ENCODE measurements around the gene CCDC149. TPM values are rescaled to one million over a fixed set of nuclear protein-coding genes. Genes with fewer than 3 reads are reported as not detected.

Gene CCDC149
- total and polyA plus RNA-seq, 2 of the 8 experiments (the other 6 are each of a cell fraction or from before 2014, with no cell fraction given): 2.2 to 5.6 TPM

DNA sequence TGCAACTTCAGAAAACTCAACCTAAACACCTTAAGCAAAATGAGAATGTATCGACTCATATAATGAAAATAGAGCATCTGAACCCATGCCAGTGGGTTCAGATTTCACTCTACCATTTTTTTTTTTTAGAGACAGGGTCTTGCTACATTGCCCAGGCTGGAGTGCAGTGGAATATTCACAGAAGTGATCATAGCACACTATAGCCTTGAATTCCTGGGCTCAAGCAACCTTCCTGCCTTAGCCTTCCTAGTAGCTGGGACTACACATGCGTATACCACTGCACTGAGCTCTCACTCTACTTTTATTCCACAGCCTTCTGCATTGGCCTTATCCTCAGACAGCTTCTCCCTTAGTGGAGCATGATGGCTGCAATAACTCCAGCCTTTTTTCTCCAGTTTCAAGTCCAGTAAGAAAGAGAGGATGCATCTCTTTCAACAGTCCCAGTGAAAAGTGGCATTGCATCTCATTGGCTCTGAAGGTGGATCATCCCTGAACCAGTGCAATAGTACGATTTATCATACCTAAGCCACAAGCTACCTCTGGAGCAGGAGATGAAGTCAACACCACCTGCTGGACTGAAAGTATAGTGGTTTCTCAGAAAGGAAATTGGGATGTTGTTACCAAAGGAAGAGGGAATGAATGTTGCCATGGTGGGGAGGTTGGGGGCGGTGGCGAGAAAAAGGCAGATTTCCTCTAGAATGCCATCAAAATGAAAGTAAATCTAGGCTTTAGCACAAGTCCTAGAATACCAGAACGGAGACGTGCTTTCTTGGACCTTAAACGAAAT, 119.4 kb downstream of the CCDC149 start:
- no peak overlapping the region for H3K4ac ChIP-seq (replicated peaks; ENCODE audit: insufficient read length, low read depth, low read length)
- no peak overlapping the region for H3K9ac ChIP-seq (replicated peaks in 1 of 4; ENCODE audit: extremely low read depth in 1 of 4, low read depth in 3 of 4, low read length in 3 of 4)
- no peak overlapping the region for H4K5ac ChIP-seq (ENCODE audit: insufficient read length, low read depth, low read length)
- H3K18ac ChIP-seq (ENCODE audit: extremely low read depth, low read length): no peak overlapping the region
- no peak overlapping the region for H2AK5ac ChIP-seq (ENCODE audit: low read depth, low read length)
- no peak overlapping the region for H3K27ac ChIP-seq (ENCODE audit: low read depth, low read length)
- H4K91ac ChIP-seq (replicated peaks; ENCODE audit: insufficient read length, low read length): no peak overlapping the region
- no peak overlapping the region for H4K8ac ChIP-seq (ENCODE audit: extremely low read depth, insufficient read depth, low read length)
- H3K36me3 ChIP-seq (ENCODE audit: control insufficient read depth in 2 of 4, insufficient read depth in 4 of 4, low read length in 3 of 4): no peaks in the 10 kb centered on the region
- H2BK20ac ChIP-seq (ENCODE audit: low read length): no peak overlapping the region
- H3K79me1 ChIP-seq (ENCODE audit: low read depth, low read length): no peaks in the 10 kb centered on the region
- H3K4me1 ChIP-seq (replicated peaks in 1 of 4; ENCODE audit: control insufficient read depth in 3 of 4, insufficient read depth in 4 of 4, low read length in 3 of 4): peaks cover 1 to 18% (median 7%) of the 10 kb centered on the region in 4 experiments; a peak in 5 of 7 replicates
- POLR2A ChIA-PET (ENCODE audit: partially characterized antibody): interaction anchor here (1.0 to 1.9 kb wide), 4 partner anchors 12 to 280 kb away, joined by 3 to 5 read pairs (median 4); partner anchors contain the start of gene DHX15
- CTCF ChIA-PET (ENCODE audit: partially characterized antibody): interaction anchor here (0.8 to 4.5 kb wide), 45 partner anchors 10 to 444 kb away, joined by 3 to 25 read pairs (median 4); no protein-coding TSS in a partner anchor
- no peaks in the 10 kb centered on the region for H4K20me1 ChIP-seq (replicated peaks in 1 of 2; ENCODE audit: control insufficient read depth in 1 of 2, insufficient read depth in 2 of 2, low read length in 2 of 2)
- no peak overlapping the region for H3K56ac ChIP-seq (replicated peaks; ENCODE audit: insufficient read length, low read depth, low read length)
- H3K23ac ChIP-seq (ENCODE audit: insufficient read length): no peak overlapping the region
- no peaks in the 10 kb centered on the region for H3K9me3 ChIP-seq (ENCODE audit: insufficient read depth in 2 of 2, low read depth in 1 of 2, low read length in 1 of 2)
- no peak overlapping the region for H3K4me3 ChIP-seq (ENCODE audit: extremely low read depth in 1 of 4, insufficient read depth in 2 of 4, low read depth in 3 of 4, low read length in 4 of 4)
- H3K4me2 ChIP-seq (ENCODE audit: insufficient read depth in 1 of 2, low read depth in 2 of 2, low read length in 2 of 2): no peak overlapping the region
- H2AFZ ChIP-seq (ENCODE audit: low read length): no peak overlapping the region
- no peak overlapping the region for H2BK5ac ChIP-seq (ENCODE audit: low read depth, low read length)
- H3K79me2 ChIP-seq (ENCODE audit: control insufficient read depth in 1 of 2, insufficient read depth in 2 of 2, low read length in 2 of 2): no peaks in the 10 kb centered on the region
- TF ChIP-seq PHF8 (conservative IDR thresholded peaks at IDR 0.05; ENCODE audit: low read depth, low read length): no peak
- TF ChIP-seq, protein P1, sequence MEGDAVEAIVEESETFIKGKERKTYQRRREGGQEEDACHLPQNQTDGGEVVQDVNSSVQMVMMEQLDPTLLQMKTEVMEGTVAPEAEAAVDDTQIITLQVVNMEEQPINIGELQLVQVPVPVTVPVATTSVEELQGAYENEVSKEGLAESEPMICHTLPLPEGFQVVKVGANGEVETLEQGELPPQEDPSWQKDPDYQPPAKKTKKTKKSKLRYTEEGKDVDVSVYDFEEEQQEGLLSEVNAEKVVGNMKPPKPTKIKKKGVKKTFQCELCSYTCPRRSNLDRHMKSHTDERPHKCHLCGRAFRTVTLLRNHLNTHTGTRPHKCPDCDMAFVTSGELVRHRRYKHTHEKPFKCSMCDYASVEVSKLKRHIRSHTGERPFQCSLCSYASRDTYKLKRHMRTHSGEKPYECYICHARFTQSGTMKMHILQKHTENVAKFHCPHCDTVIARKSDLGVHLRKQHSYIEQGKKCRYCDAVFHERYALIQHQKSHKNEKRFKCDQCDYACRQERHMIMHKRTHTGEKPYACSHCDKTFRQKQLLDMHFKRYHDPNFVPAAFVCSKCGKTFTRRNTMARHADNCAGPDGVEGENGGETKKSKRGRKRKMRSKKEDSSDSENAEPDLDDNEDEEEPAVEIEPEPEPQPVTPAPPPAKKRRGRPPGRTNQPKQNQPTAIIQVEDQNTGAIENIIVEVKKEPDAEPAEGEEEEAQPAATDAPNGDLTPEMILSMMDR (IDR thresholded peaks at IDR 0.05; ENCODE audit: control extremely low read depth in 1 of 3, insufficient read depth in 1 of 3, low read depth in 1 of 3, low read length in 3 of 3): peak in 2 of 3 experiments; percentile 48 to 66; a peak in 2 of 4 replicates
- peak; percentile 59 to 71 for TF ChIP-seq RAD21 (IDR thresholded peaks at IDR 0.05 in 1 of 2, conservative IDR thresholded peaks at IDR 0.05 in 1 of 2; ENCODE audit: low read depth in 2 of 2, low read length in 2 of 2)
- TF ChIP-seq TBP (IDR thresholded peaks at IDR 0.05; ENCODE audit: low read depth, low read length): no peak
- no peak overlapping the region for H2BK12ac ChIP-seq (ENCODE audit: low read depth, low read length)
- FAIRE-seq (peak; percentile 83), DNase-seq (ENCODE audit: low read depth in 1 of 2, low spot score in 2 of 2) (peak in 1 of 2 experiments; percentile 39)
- peaks cover 0 to 13% (median 9%) of the 10 kb centered on the region in 4 experiments; a peak in 5 of 7 replicates for H3K27me3 ChIP-seq (replicated peaks in 1 of 4; ENCODE audit: control insufficient read depth in 3 of 4, extremely low read depth in 1 of 4, insufficient read depth in 3 of 4, low read length in 3 of 4)
- peaks cover 5% of the 10 kb centered on the region; the same call in 1 of the 2 replicates for H3K23me2 ChIP-seq (ENCODE audit: low read depth, low read length)
- no peak overlapping the region for H3K14ac ChIP-seq (ENCODE audit: insufficient read length)
- WGBS, 2 experiments (ENCODE audit: extremely low coverage in 1 of 2, insufficient coverage in 1 of 2, insufficient read length in 1 of 2, insufficient replicate concordance in 2 of 2, low coverage in 1 of 2, low lambda C conversion rate in 2 of 2, missing lambda C conversion rate in 1 of 2): 76% methylated on average over 8 of the region's 8 CpGs; no CpG with 5 or more reads in 1 of the 2 experiments
- H2BK15ac ChIP-seq (ENCODE audit: low read length): no peak overlapping the region
- H2BK120ac ChIP-seq (replicated peaks; ENCODE audit: low read depth, low read length): no peak overlapping the region
